ENCODE data around the gene MAPK1. TPM values are rescaled to one million over a fixed set of nuclear protein-coding genes. Genes with fewer than 3 reads are reported as not detected.
"Not testable (repeated sequence)": the region's sequence is repeated elsewhere in the genome, so short reads cannot be mapped to it uniquely, and the experiment has no call there.

Gene MAPK1
- total RNA-seq, 4 donors from 2014 or later, result 29.0 to 46.8 (median 35.1) TPM

- ATAC-seq (ENCODE audit: low FRiP score), result no peak
- DNase-seq (ENCODE audit: low spot score), result no peak
- TF ChIP-seq CTCF (IDR thresholded peaks at IDR 0.05), result no peak
These were observed 39.7 kb downstream of the MAPK1 start for GRCh38 chr22:21827628-21828267.

DNA sequence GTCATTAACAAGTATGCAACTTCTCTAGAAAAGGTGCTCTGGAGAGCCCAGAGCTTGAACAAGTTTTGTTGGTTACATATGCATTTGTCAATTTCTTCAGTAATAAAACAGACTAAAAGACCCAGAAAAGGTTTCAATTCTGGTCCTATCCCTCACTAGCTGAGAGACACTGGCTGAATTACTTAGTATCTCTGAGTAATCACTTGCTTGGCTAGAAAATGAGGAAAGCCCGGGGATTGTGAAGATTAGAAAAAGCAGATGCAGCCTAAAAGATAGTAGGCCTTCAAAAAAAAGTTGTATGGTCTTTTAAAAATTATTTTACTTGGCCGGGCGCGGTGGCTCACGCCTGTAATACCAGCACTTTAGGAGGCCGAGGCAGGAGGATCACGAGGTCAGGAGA is 41.2 kb downstream of the MAPK1 start:
- DNase-seq (ENCODE audit: low spot score), result no peak
- no peak for TF ChIP-seq CTCF (IDR thresholded peaks at IDR 0.05)

DNA sequence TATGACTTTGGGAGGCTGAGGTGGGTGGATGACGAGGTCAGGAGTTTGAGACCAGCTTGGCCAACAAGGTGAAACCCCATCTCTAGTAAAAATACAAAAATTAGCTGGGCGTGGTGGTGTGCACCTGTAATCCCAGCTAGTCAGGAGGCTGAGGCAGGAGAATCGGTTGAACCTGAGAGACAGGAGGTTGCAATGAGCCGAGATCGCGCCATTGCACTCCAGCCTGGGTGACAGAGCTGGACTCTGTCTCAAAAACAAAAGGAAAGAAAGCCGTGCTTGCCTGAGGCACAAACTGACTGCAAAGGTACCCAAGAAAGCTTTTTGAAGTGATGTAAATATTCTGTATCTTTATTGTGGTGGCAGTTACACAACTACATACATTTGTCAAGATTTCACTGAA is 42.5 kb downstream of the MAPK1 start:
- DNase-seq (ENCODE audit: low spot score); ATAC-seq (ENCODE audit: low FRiP score): not testable (repeated sequence)

More for the DNA sequence above, 41.2 kb downstream of the MAPK1 start:
- no peak for ATAC-seq (ENCODE audit: low FRiP score)

- TF ChIP-seq CTCF (IDR thresholded peaks at IDR 0.05), result no peak
- no peak for ATAC-seq (ENCODE audit: low FRiP score)
- no peak for DNase-seq (ENCODE audit: low spot score)
These were observed 43.0 kb downstream of the MAPK1 start for GRCh38 chr22:21824445-21824912.

GRCh38 chr22:21823740-21824444 is 43.6 kb downstream of the MAPK1 start:
- TF ChIP-seq CTCF (IDR thresholded peaks at IDR 0.05), result no peak
- ATAC-seq (ENCODE audit: low FRiP score) (no peak), DNase-seq (ENCODE audit: low spot score) (no peak)

DNA sequence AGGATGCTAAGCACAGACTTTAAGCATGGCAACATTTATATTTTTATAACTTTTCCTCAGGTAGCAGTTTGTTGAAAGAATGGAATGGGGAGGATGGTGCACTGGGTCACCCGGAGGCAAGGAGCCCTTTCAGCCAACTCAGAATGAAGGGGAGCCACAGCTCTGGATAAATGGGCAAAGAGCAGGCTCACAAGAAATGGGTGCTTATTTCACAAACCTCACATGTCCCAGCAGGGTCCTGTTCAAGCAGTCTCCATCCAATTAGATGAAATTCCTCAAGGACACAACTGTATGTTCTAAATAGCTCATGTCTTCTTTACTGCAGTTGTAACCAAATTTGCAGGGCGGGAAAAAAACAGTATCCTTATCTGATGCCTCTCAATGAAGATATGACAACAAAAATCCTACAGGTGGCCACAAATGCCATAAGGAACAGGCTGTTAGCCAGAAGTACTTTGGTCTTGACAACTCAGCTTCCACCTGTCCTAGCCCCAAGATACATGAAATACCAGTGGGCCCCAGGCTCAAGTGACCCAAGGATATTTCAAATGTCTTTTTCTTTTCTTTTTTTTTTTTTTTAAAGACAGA is 48.2 kb downstream of the MAPK1 start:
- no peak for DNase-seq (ENCODE audit: low spot score)
- no peak for TF ChIP-seq CTCF (IDR thresholded peaks at IDR 0.05)
- no peak for ATAC-seq (ENCODE audit: low FRiP score)

GRCh38 chr22:21818487-21819182 is 48.8 kb downstream of the MAPK1 start:
- no peak for TF ChIP-seq CTCF (IDR thresholded peaks at IDR 0.05)
- DNase-seq (ENCODE audit: low spot score), result no peak
- ATAC-seq (ENCODE audit: low FRiP score), result no peak

- DNase-seq (ENCODE audit: low spot score); ATAC-seq (ENCODE audit: low FRiP score): not testable (repeated sequence)
These were observed 50.0 kb downstream of the MAPK1 start for GRCh38 chr22:21817497-21817853.

All from omental fat pad (tissue), 4 donors.